Fibroblast of skin of right biceps (primary cell): Measurements from ENCODE around the gene ZSCAN10.
A peak's percentile ranks its signal among the peaks of the same experiment; 100 is the strongest.

Source experiments
- DNase-seq: peaks from one replicate; pipeline ENCODE4 v3.0.0-alpha.2; 2013

ZSCAN10 gene

DNA sequence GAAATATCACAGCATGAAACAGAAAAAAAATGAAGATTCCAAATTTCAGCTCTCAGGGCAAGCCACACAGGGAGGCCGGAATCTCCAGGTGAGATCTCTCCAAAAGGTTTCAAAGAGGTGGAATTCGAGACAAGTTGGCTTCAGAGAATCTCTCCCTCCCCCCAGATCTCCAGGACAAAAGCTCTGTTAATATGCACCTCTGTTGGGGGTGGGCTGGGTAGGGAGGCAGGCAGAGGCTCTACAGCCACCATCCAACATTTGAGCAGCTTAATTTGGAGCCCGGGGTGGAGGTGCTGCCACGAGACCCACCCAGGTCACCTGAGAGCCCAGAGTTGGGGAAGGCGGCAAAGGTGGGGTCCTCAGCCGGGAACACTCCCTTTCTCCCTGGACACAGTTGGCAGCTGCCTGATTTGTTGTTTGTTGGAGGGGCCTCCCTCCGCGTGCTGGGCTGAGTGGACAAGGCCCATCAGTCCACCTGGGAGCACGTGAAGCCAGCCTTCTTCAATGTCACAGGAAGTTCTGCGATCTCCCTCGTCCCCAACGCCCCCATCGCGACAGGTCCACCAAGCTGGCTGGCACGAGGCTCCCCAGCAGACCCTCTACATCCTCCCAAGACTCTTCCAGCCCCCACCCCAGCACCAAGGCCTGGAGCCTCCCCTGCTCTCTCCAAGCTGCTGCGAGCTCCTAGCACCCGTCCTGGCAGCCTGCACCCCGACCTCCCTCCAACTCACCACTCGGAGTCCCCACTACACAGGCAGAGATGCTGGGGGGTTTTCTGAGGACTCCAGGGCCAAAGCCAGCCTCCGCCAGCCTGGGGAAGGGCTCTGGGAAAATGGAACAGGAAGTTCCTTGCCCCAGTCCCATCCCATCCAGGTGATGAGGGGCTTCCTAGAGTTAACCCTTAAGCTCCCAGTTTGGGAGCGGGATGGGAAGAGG is at the start of gene ZSCAN10:
ZSCAN10 (minus strand) TSS at position 836 of the 936 bp plus-strand sequence. CDS start 6,357 bp downstream, outside the sequence.
- DNase-seq = no peak

DNA sequence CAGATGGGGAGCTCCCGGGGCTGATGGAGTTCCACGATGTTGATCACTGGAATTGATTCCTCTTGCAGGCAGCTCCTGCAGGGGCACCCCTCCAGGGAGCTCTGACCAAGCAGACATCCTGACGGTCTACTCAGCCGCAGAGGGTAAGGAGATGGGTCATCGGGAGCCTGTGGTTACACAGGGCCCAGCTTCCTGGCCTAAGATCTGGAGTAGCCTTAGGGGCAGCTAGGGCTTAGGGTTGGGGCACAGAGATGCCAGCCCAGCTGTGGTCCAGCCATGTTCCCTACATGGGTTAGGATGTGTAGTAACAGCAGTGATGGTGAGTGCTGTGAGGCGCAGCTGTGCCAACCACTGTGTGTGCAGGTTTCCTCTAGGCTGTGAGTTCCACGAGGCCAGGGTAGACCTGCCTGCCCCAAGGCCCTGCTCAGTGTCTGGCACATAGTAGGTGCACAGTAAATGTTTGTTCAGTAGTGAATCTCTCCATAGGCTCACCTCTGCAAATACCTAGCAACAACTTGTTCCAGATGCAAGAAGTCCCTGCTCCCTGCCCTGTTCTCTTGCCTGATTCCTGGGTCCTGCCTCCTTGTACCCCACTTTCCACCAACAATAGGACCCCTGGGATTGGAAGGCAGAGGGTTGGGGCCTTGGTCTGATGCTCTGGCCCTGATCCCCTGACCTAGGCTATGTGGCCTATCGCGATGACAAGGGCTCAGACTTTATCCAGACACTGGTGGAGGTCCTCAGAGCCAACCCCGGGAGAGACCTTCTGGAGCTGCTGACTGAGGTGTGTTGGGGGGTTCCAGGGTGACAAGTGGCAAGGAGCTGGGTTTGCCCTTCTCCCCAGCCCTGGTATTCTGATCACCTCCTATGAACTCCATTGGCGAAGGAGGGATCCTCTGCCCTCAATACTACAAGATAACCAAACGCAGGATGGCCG is 49.4 kb upstream of the ZSCAN10 start:
- no peak for DNase-seq

DNA sequence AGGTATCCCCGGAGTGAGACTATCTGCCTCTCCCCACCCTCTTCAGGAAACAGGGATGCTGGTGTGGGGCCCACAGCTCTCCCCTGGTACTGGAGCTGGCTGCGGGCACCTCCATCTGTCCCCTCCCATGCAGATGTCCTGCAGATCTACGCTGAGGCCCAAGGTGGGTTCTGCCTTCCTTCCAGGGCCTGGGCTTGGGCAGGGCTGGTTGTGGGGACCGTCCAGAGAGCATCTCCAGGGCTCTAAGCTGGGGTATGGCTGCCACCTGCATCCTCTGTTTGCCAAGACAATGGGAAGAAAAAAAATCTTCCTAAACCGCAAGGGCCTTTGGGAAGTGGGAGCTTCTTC is 48.6 kb upstream of the ZSCAN10 start:
- DNase-seq = no peak

DNA sequence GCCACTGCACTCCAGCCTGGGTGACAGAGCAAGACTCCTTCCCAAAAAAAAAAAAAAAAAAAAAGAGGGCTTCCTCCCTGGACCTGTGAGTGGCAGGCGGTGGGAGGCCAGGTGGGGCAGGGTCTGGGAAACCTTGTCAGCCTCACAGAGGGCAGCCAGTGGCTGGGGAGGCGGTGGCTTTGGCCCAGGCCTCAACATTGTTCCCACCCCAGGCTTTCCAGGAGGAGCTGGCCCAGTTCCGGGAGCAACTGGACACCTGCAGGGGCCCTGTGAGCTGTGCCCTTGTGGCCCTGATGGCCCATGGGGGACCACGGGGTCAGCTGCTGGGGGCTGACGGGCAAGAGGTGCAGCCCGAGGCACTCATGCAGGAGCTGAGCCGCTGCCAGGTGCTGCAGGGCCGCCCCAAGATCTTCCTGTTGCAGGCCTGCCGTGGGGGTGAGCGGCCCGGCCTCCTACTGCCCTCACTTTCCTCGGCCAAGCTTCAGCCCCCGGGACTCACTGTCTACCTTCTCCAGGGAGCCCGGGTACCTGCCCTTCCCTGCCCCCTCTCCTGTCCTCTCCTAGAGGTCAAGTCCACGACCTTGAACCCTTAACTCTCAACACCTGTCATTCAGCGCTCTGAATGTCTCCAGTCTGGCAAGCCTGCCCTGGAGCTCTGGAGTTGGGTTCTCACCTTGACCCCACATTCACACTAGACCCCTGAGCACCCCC is 48.1 kb upstream of the ZSCAN10 start:
- DNase-seq = no peak

DNA sequence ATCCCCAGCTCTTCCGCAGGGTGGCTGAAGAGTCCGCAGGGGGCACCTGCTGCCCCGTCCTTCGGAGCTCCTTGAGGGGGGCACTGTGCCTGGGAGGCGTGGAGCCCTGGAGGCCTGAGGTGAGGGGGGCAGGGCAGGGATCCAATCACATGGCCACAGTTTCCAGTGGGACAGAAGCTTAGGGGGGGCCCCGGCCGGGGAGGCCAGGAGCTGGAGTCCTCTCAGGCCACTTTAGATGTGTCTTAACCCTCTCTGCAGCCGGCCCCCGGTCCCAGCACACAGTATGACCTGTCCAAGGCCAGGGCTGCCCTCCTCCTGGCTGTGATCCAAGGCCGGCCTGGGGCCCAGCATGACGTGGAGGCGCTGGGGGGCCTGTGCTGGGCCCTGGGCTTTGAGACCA is 46.6 kb upstream of the ZSCAN10 start:
- DNase-seq = no peak

DNA sequence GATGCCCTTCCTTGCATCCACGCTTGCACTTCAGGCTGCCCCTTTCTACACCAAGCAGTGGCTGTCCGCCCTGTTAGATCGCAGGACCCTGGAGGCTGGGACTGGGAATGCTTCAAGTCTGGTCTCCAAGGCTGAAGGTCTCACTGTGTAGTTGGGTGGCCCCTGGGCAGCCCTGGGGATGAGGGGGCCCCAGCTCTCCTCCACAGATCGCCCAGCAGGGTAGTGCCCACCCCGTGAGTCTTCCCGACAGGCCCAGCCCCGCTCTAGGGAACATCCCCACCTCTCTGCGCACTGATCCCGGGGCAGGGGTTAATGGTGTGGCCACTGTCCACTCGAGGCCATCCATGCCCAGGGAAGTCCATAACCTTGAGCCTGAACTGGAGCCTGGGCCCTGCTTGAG is 46.1 kb upstream of the ZSCAN10 start:
- DNase-seq = no peak

DNA sequence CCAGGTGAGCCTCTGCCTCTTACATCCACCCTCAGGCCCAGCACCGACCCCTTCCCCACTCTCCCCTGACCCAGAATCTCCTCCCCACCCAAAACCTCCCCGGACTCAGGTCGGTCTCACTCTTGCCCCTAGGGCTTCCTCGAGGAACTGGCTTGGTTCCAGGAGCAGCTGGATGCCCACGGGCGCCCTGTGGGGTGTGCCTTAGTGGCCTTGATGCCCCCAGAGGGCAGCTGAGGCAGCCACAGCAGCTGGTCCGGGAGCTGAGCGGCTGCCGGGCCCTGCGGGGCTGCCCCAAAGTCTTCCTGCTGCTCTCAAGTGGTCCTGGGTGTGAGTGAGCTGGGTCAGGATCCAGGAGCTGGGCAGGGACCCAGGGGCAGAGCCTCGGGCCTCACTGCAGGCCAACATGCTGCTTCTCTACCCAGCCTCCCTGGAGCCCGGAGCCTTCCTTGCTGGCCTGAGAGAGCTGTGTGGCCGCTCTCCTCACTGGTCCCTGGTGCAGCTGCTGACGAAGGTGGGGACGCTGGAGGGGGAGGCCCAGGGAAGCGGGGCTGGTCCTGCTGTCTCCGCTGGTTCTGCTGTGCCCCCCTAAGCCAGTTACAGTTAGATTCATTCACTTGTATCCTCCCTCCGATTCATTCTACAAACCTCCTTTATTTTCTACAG is 45.4 kb upstream of the ZSCAN10 start:
- no peak for DNase-seq

DNA sequence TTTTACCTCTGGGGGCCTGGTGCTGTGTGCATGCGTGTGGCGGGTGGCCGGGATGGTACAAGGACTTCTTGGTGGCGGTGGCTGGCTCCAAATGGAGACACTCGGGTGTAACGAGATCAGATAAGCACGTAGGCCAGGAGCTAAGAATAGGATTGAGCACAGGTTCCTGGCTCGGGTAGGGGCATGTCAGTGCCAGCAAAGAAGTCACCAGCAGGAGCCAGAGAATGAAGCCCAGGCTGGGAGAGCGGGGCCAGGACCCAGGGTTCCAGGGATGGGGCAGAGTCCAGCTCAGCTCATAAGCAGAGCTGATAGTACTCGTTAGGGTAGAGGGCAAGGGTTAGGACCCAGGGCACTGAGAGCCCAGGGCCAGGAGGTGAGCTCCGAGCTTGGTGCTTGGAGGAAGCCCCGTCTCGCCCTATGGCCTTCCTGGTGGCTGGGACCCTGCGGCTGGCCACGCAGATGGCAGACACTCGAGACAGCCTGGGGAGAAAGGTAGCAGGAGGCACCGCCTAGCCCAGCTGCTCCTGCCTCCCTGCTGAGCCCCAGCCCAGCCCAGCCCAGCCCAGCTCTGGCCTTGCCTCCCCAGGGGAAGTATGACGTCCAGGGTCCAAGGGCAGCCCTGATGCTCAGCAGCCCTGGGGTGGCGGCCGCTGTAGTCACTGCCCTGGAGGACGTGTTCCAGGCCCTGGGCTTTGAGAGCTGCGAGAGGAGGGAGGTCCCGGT is 44.7 kb upstream of the ZSCAN10 start:
- DNase-seq = no peak

DNA sequence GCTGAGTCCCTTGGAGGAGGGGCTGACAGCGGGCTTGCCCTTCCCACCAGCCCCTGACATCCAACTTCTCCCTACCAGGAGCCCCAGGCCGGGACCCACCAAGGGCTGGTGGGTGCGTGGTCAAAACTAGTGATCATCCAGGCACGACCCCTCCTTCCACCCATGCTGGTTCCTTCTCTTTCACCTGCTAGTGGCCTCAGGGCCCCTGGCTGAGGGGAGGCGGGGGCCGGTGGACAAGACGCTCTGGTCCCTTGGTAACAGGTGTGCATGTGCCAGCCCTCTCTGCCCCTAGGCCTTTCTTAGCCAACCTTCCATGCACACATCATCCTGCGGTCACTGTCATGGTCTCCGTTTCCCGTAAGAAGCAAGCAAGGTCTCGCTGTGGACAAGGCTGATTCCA is 44.1 kb upstream of the ZSCAN10 start:
- no peak for DNase-seq

DNA sequence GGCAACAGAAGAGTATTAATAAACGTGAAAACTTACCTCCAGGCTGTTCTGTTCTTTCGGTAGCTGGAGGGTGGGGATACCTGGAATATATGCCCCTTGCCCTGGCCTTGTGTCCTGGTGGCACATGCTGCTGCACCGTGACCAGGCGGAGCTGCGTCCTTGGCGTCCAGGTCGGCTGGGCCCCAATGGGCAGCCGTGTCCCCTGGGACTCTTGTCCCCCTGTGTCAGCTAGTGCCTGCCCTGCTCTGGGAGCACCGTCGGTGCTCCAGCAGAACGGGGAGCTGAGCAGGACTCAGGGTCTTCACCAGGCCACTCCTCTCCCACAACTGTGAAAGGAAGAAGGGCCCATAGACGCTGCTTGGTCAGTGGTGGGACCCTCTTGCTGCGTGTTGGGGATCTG is 43.7 kb upstream of the ZSCAN10 start:
- no peak for DNase-seq

DNA sequence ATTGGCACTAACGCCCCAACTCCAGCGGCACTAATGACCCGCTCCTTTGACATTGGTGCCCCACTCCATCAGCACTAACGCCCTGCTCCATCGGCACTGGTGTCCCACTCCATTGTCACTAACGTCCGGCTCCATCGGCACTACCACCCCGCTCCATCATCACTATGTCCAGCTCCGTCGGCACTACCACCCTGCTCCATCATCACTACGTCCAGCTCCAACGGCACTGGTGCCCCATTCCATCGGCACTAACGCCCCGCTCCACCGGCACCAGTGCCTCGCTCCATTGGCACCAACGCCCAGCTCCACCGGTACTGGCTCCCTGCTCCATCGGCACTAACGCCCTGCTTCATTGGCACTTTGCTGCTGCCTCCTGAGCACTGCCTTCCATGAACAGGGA is 43.2 kb upstream of the ZSCAN10 start:
- DNase-seq = no peak

DNA sequence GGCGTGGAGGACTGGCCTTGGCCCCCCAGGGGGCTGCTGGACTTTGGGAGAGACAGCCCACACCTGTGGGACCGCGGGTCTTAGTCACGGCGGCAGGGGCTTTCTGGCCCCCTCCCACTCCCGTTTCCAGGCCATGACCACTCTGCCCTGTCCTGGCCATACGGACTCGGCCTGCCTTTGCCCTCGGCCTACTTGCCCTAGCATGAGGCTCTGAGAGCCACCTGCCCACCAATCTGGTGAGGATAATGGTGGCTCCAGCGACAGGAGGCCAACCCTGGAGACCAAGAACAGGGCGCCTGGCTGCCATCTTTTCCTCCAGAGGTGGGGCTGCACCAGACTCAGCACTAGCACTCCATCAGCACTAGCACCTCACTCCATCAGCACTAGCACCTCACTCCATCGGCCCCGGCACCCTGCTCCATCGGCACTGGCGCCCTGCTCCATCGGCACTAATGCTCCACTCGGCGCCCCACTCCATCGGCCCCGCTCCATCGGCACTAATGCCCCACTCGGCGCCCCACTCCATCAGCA is 42.8 kb upstream of the ZSCAN10 start:
- DNase-seq = no peak

DNA sequence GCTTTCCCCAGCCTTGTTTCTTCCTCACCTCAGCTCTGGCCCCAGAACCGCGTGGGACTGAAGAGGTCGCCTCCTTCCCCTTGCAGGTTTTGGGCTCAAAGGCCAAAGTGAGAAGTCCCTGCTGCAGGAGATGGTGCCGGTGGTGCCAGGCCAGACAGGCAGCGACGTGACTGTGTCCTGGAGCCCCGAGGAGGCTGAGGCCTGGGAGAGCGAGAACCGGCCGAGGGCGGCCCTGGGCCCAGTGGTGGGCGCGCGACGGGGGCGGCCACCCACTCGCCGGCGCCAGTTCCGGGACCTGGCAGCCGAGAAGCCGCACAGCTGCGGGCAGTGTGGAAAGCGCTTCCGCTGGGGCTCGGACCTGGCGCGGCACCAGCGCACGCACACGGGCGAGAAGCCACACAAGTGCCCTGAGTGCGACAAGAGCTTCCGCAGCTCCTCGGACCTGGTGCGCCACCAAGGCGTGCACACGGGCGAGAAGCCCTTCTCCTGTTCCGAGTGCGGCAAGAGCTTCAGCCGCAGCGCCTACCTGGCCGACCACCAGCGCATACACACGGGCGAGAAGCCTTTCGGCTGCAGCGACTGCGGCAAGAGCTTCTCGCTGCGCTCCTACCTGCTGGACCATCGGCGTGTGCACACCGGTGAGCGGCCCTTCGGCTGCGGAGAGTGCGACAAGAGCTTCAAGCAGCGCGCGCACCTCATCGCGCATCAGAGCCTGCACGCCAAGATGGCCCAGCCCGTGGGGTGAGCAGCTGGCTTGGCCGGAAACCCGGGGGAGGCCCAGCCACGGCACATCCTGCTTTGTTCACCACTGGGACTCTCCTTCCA is 41.7 kb upstream of the ZSCAN10 start:
- DNase-seq = no peak

DNA sequence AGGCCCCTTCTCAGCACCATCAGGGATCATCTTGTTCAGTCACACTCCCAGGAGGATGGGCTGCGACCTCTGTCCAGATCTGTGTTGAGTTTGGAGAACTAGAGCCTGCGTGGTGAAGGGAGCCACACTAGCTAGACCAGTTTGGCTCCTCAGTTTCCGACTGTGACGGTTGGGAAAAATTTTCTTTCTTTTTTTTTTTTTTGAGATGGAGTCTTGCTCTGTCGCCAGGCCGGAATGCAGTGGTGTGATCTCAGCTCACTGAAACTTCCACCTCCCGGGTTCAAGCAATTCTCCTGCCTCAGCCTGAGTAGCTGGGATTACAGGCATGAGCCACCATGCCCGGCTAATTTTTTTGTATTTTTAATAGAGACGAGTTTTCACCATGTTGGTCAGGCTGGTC is 40.5 kb upstream of the ZSCAN10 start:
- peak; percentile 55 for DNase-seq

DNA sequence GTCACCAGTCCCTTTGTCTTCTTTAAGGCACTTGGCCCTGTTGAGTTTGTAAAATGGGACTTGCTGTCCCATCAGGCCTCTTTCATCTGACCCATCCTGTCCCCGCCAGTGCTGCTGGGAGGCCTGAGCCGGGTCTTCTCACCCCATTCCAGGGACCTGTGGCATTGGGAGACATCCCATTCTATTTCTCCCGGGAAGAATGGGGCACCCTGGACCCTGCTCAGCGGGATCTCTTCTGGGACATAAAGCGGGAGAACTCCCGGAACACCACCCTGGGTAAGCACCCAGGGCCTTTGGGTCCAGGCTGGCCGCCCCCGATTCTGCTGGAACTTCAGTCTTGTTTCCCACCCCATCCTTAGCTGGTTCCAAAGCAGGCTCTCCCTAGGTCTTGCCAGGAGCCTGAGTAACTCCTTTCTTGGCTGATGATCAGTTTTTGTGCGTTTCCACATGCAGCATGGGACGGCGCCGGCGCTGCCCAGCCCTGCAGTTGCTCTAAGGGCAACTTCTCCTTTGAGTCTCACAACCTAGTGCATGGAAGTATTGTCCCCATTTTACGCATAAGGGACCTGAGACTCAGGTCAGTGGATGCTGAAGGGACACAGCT is 39.8 kb upstream of the ZSCAN10 start:
- DNase-seq = no peak

DNA sequence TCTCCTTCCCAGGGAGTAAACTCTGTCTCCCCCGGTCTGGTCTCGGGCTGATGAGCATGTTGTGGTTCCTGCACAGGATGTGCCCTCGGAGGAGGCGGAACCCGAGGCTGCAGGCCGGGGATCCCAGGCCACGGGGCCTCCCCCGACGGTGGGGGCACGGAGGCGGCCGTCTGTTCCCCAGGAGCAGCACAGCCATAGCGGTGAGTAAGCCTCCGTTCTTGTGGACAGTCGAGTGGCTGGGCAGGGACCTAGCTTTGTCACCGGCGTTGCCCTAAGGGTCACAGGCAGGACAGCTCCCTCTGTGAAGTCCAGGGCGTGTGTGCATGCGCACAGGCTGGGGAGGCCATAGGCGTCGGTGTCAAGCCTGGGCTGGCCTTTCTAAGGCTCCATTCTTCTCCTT is 39.2 kb upstream of the ZSCAN10 start:
- DNase-seq = no peak

DNA sequence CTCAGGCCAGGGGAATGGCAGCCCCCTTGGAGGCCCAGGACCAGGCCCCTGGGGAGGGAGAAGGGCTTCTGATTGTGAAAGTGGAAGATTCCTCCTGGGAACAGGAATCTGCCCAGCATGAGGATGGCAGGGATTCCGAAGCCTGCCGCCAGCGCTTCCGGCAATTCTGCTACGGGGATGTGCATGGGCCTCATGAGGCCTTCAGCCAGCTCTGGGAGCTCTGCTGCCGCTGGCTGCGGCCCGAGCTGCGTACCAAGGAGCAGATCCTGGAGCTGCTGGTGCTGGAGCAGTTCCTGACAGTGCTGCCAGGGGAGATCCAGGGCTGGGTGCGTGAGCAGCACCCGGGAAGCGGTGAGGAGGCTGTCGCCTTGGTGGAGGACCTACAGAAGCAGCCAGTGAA is 38.2 kb upstream of the ZSCAN10 start:
- no peak for DNase-seq

DNA sequence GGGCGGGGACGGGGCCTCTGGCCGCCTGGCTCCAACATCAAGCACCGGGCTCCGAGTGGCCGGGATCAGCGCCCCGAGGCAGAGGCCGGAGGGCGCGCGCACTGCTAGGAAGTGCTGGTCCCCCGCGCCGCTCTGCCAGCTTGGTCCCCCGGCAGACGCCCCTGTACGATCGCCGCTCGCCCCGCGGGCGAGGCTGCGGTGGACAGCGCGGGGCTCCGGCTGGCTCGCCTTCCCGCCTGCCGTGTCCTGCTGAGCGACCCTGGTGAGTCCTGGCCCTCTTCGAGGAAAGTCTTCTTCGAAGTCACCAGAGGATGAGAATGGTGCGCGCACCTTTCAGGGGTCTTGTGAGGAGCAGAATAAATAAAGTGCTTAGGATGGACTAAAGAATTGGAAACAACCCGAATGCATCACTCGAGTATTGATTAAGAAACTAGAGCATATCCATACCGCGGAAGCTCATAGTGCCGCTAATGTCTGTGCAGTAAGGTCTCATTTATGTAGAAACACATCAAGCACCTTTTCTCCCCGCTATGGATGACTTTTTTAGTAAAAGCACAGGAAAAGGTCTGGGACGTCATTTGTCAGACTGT is 36.1 kb upstream of the ZSCAN10 start:
- DNase-seq = no peak

DNA sequence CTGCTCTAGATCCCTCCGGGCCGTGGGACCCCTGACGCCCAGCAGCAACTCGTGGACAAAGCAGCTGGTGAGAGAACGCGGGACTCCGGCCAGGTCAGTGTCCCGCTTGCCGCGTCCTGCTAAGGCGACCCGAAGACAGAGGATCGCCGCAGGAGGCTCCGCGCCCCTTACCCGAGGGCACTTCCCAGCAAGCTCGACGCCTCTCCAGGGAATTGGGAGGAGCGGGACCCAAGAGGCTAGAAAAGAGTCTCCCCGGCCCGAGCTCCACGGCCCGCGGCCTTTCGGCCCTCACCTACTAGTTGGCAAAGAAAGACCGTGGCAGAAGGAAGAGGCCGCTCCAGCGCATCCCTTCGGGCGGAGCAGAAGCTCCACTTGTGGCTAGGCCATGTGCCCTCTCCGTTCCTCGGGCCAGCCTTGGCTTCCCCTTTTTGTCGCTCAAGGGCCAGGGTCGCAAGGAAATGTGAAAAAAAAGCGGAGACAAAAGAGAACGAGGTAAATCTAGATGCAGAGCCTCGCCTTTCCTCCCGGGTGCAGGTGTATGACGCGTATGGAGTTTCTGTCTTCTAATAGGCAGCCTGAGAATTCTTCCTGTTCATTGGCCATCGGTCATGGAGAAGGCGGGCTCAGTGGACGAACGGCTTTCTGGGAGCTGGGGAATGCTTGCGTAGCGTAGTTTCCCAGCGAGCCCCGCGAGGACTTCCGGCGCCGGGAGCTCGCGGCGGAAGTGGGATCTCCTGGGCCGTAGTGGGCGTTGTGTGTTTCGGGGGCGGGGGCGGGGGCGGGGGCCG is 35.4 kb upstream of the ZSCAN10 start, which contains the start of gene ZNF213:
ZNF213 (plus strand) TSS at position 692 of the 788 bp plus-strand sequence. CDS start 2,252 bp downstream, outside the sequence.
- DNase-seq = peak; percentile 98
